HepG2 (cell line): ENCODE measurements around the gene EPHX1. TPM values are rescaled to one million over a fixed set of nuclear protein-coding genes. Genes with fewer than 3 reads are reported as not detected.

Experiments
- AGO2 ChIP-seq: fragments of 200-400 bp; formaldehyde crosslinking; optimal IDR thresholded peaks from 2 replicates; pipeline ENCODE3; 2017; ENCODE audit warnings: mild to moderate bottlenecking, low read depth, low read length, moderate library complexity
- HOXA3 ChIP-seq: sonication (generic); formaldehyde crosslinking; IDR thresholded peaks from 2 replicates; pipeline ENCODE4 v1.5.0; 2020; ENCODE audit warnings: missing genetic modification reagents
- IRF1 ChIP-seq: sonication (generic); formaldehyde crosslinking; IDR thresholded peaks from 2 replicates; pipeline ENCODE4 v1.4.0; 2020; ENCODE audit warnings: low read depth, mild to moderate bottlenecking, missing genetic modification reagents
- PBX2 ChIP-seq: IDR thresholded peaks from 2 replicates; pipeline ENCODE4 v1.6.1; 2016; ENCODE audit warnings: control low read depth
- PRDM10 ChIP-seq: sonication (generic); formaldehyde crosslinking; IDR thresholded peaks from 2 replicates; pipeline ENCODE4 v1.4.0; 2020; ENCODE audit warnings: low read depth, missing genetic modification reagents
- RARG ChIP-seq: sonication (generic); formaldehyde crosslinking; IDR thresholded peaks from 2 replicates; pipeline ENCODE4 v1.4.0; 2020; ENCODE audit warnings: low read depth, mild to moderate bottlenecking, missing genetic modification reagents
- RBAK ChIP-seq: sonication (generic); formaldehyde crosslinking; IDR thresholded peaks from 2 replicates; pipeline ENCODE4 v1.5.1; 2020; ENCODE audit warnings: mild to moderate bottlenecking, missing genetic modification reagents
- SALL2 ChIP-seq: sonication (generic); formaldehyde crosslinking; IDR thresholded peaks from 2 replicates; pipeline ENCODE4 v1.8.1; 2023; ENCODE audit warnings: mild to moderate bottlenecking, missing genetic modification reagents, inconsistent platforms
- SP5 ChIP-seq: IDR thresholded peaks from 2 replicates; pipeline ENCODE4 v1.6.1; 2016; ENCODE audit warnings: low read depth, borderline replicate concordance
- SUZ12 ChIP-seq: fragments of 150-350 bp; IDR thresholded peaks from 2 replicates; pipeline ENCODE4 v1.6.1; 2014; ENCODE audit warnings: low read depth, low read length
- TEAD2 ChIP-seq: sonication (generic); formaldehyde crosslinking; IDR thresholded peaks from 2 replicates; pipeline ENCODE4 v1.9.0; 2021; ENCODE audit warnings: missing genetic modification reagents
- TRIM24 ChIP-seq: sonication (generic); formaldehyde crosslinking; IDR thresholded peaks from 2 replicates; pipeline ENCODE4 v1.8.0; 2022; ENCODE audit warnings: mild to moderate bottlenecking, missing genetic modification reagents
- XBP1 ChIP-seq: sonication (generic); formaldehyde crosslinking; IDR thresholded peaks from 2 replicates; pipeline ENCODE4 v1.5.0; 2020; ENCODE audit warnings: missing genetic modification reagents
- ZNF138 ChIP-seq: sonication (generic); formaldehyde crosslinking; IDR thresholded peaks from 2 replicates; pipeline ENCODE4 v1.5.0; 2020; ENCODE audit warnings: mild to moderate bottlenecking, low read depth, missing genetic modification reagents
- ZNF275 ChIP-seq: sonication (generic); formaldehyde crosslinking; IDR thresholded peaks from 2 replicates; pipeline ENCODE4 v1.8.0; 2022; ENCODE audit warnings: missing genetic modification reagents, mild to moderate bottlenecking, inconsistent platforms, borderline replicate concordance
- ZSCAN21 ChIP-seq: sonication (generic); formaldehyde crosslinking; IDR thresholded peaks from 2 replicates; pipeline ENCODE4 v1.8.0; 2022; ENCODE audit warnings: mild to moderate bottlenecking, missing genetic modification reagents, moderate library complexity, borderline replicate concordance
- ZXDC ChIP-seq: sonication (generic); formaldehyde crosslinking; IDR thresholded peaks from 2 replicates; pipeline ENCODE4 v1.5.0; 2020; ENCODE audit warnings: mild to moderate bottlenecking, missing genetic modification reagents
- polyA plus RNA-seq, 8 experiments: library from polyadenylated mRNA; depleted of rRNA in 3 of 8; stranded (reverse) in 7 of 8; unstranded in 1 of 8; fragments of >200 nt; fragmentation: Illumina TruSeq in 4 of 8; extraction: Trizol in 4 of 8; gene quantifications; 2 replicates each; pipeline versions ENCODE4 v1.2.1 to v1.2.3, GENCODE V29; 2011 to 2016; ENCODE audit warnings: low read depth in 4 of 8, missing spikeins in 1 of 8, mixed read lengths in 1 of 8; ENCODE audit not compliant: insufficient read depth in 1 of 8
- total RNA-seq, 5 experiments: library from RNA; depleted of rRNA; stranded (reverse); fragments of >200 nt; fragmentation: Illumina TruSeq; extraction: Trizol; gene quantifications; 2 replicates each; pipeline ENCODE4 v1.2.3, GENCODE V29; 2016; ENCODE audit warnings: low read depth in 1 of 5

EPHX1 gene
- total and polyA plus RNA-seq, 2 of the 13 experiments (the other 11 are each of a cell fraction or from before 2014, with no cell fraction given) = 27.7 to 36.5 TPM

GRCh38 chr1:225882694-225883615, 73.0 kb downstream of the EPHX1 start (continued):
- no peak for TF ChIP-seq ZNF138 (CRISPR knock-in tag)
- no peak for TF ChIP-seq RBAK
- no peak for TF ChIP-seq TEAD2
- peak; percentile 25; the same call in 1 of the 2 replicates for TF ChIP-seq ZSCAN21
- TF ChIP-seq AGO2 = peak; percentile 60
- no peak for TF ChIP-seq SP5 (CRISPR knock-in tag)
- TF ChIP-seq XBP1 (CRISPR knock-in tag) = no peak
- TF ChIP-seq TRIM24 (CRISPR knock-in tag) = no peak
- TF ChIP-seq RARG (CRISPR knock-in tag) = no peak
- peak; percentile 23; the same call in 1 of the 2 replicates for TF ChIP-seq SALL2 (CRISPR knock-in tag)
- TF ChIP-seq PRDM10 = 0 out of 2 replicates have a peak, but pooled peaks have one; percentile 37
- no peak for TF ChIP-seq SUZ12
- TF ChIP-seq HOXA3 (CRISPR knock-in tag) = no peak
- no peak for TF ChIP-seq ZNF275 (CRISPR knock-in tag)
- TF ChIP-seq ZXDC (CRISPR knock-in tag) = no peak
- TF ChIP-seq PBX2 (CRISPR knock-in tag) = no peak
- TF ChIP-seq IRF1 = no peak
